ENCODE data around the gene TBC1D9B. TPM values are rescaled to one million over a fixed set of nuclear protein-coding genes. Genes with fewer than 3 reads are reported as not detected.

Gene TBC1D9B
- total RNA-seq, 1 donor from 2014 or later: 31.1 TPM

DNA sequence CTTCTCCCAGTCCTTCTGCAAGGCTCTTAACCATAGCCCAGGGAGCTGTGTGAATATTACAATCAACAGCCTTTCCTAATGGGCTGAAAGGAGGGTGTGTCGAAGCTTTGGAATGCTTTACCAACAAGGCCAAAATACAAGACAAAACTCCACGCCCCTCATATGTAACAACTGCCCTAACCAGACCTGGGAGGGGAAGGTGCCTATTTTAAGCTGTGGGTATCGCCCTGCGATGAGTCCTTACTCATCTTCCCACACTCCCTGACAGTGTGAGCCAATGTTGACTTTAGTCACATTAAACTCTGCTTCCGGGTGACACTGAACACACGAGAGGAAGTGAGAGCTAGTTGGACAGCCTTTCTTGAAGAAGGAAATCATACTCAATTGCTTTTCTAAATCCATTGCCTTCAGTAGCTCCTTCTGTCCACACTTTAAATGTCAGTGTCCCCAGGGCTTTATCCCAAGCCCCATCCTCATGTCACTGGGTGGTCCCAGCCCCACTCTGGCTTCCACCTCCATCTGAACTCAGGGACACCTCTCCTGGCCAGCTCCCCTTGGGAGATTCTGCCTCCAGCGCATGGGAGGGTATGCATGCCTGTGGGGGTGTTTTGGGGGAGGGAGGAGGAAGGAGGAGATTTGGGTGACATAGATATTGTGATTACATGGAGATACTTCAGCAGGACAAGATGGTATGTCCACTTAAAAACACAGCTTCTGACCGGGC, 6.5 kb upstream of the TBC1D9B start:
- H3K27ac ChIP-seq (replicated peaks): no peak overlapping the region
- intact Hi-C loops (cut with micrococcal nuclease): no loop called here
- H3K27me3 ChIP-seq (ENCODE audit: low read depth): peaks cover 6% of the 10 kb centered on the region

DNA sequence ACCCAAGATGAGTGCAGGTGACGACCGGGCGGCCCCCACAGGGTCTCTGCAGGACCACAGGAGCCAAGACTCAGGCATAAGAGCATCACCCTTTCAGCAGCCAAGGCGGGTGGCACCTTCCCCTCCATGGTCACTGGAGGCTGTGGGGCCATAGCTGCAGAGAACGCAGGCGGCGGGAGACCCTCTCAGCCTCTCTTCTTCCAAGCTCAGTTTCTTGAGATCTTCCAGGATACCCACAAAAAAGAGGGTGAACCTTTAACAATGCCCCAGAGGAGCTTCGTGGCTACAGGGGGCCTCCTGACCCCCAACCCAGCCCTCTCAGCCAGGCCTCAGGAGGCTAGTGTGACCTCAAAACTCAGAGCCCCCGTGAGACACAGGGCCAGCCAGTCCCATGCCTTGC, 5.8 kb upstream of the TBC1D9B start:
- intact Hi-C loops (cut with micrococcal nuclease): no loop called here
- Histone ChIP-seq H3K4me3 (no peak overlapping the region), H3K4me1 (peaks cover 3% of the 10 kb centered on the region), H3K27ac (replicated peaks) (no peak overlapping the region), H3K36me3 (no peaks in the 10 kb centered on the region), H3K9me3 (replicated peaks) (no peaks in the 10 kb centered on the region), H3K27me3 (ENCODE audit: low read depth) (peaks cover 6% of the 10 kb centered on the region)
- TF ChIP-seq, protein P1, sequence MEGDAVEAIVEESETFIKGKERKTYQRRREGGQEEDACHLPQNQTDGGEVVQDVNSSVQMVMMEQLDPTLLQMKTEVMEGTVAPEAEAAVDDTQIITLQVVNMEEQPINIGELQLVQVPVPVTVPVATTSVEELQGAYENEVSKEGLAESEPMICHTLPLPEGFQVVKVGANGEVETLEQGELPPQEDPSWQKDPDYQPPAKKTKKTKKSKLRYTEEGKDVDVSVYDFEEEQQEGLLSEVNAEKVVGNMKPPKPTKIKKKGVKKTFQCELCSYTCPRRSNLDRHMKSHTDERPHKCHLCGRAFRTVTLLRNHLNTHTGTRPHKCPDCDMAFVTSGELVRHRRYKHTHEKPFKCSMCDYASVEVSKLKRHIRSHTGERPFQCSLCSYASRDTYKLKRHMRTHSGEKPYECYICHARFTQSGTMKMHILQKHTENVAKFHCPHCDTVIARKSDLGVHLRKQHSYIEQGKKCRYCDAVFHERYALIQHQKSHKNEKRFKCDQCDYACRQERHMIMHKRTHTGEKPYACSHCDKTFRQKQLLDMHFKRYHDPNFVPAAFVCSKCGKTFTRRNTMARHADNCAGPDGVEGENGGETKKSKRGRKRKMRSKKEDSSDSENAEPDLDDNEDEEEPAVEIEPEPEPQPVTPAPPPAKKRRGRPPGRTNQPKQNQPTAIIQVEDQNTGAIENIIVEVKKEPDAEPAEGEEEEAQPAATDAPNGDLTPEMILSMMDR (IDR thresholded peaks at IDR 0.05; ENCODE audit: borderline replicate concordance): no peak
- no peak for DNase-seq

More for the DNA sequence above, 6.5 kb upstream of the TBC1D9B start:
- Histone ChIP-seq H3K4me1 (no peaks in the 10 kb centered on the region), H3K4me3 (no peak overlapping the region), H3K9me3 (replicated peaks) (no peaks in the 10 kb centered on the region), H3K36me3 (no peaks in the 10 kb centered on the region)
- TF ChIP-seq, protein P1 (IDR thresholded peaks at IDR 0.05; ENCODE audit: borderline replicate concordance): no peak
- DNase-seq: no peak

DNA sequence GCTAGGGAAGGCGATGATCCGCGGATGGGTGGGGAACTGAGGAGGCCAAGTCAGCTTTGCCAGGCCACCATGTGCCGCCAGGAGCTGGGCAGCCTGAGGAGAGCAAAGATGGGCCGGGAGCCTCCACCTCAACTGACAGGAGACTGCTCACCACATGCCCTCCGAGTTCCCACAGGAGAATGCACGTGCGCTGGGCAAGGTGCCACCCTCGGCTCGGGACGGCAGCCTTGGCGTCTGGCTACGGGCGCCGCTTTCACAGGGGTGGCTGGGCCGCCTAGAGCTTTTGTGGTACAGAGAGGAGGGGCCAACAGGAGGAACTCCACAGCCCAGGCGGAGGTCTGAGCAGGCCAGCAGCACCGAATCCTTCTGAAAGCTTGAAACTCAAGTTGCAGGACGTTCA, 5.3 kb upstream of the TBC1D9B start:
- Histone ChIP-seq H3K9me3 (replicated peaks) (no peaks in the 10 kb centered on the region), H3K27ac (replicated peaks) (no peak overlapping the region), H3K36me3 (no peaks in the 10 kb centered on the region), H3K4me3 (no peak overlapping the region), H3K27me3 (ENCODE audit: low read depth) (peaks cover 6% of the 10 kb centered on the region), H3K4me1 (peaks cover 8% of the 10 kb centered on the region)
- no peak for DNase-seq
- TF ChIP-seq, protein P1 (IDR thresholded peaks at IDR 0.05; ENCODE audit: borderline replicate concordance): no peak
- intact Hi-C loops (cut with micrococcal nuclease): no loop called here

DNA sequence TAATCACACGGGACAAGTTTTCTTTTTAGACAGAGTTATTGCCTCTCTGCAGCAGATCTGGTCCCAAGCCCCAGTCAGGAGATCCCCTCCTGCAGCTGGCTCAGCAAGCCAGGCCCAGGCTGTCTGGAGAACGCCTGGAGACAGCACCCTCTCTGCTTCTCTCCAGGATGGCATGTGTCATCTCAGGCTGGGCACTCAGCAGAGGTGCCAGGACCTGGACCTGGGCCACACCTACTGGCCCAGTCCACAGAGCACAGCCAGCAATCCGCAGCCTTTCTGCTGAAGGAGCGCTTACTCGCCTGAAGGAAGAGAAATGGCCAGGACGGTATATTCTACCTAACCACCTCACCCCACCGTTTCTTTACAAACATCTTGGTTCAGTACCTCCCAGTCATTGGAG, 4.7 kb upstream of the TBC1D9B start:
- no peak for DNase-seq
- Histone ChIP-seq H3K27me3 (ENCODE audit: low read depth) (peaks cover 6% of the 10 kb centered on the region), H3K27ac (replicated peaks) (no peak overlapping the region), H3K9me3 (replicated peaks) (no peaks in the 10 kb centered on the region), H3K4me3 (no peak overlapping the region), H3K36me3 (no peaks in the 10 kb centered on the region), H3K4me1 (peaks cover 9% of the 10 kb centered on the region)
- intact Hi-C loops (cut with micrococcal nuclease): no loop called here
- TF ChIP-seq, protein P1 (IDR thresholded peaks at IDR 0.05; ENCODE audit: borderline replicate concordance): no peak

DNA sequence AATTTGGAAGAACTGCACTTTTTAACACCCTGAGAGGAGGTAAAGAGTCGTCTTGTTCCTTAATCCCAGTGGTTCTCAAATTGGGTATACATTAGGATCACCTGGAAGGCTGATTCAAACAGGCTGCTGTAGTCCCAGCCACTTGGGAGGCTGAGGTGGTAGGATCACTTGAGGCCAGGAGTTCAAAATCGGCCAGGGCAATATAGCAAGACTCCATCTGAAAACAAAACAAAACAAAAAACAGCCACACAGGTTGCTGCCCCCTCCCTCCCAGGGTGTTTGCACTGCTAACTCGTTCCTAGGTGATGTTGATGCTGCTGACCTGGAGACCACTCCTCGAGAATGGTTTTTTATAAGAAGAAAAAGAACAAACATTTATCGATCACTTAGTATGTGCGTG, 1.5 kb upstream of the TBC1D9B start:
- no peaks in the 10 kb centered on the region for H3K9me3 ChIP-seq (replicated peaks)
- no peaks in the 10 kb centered on the region for H3K27me3 ChIP-seq (ENCODE audit: low read depth)
- intact Hi-C loops (cut with micrococcal nuclease): no loop called here
- TF ChIP-seq, protein P1 (IDR thresholded peaks at IDR 0.05; ENCODE audit: borderline replicate concordance): no peak
- no peak for DNase-seq
- H3K4me3 ChIP-seq: no peak overlapping the region
- peaks cover 22% of the 10 kb centered on the region for H3K4me1 ChIP-seq
- H3K36me3 ChIP-seq: peaks cover 6% of the 10 kb centered on the region
- H3K27ac ChIP-seq (replicated peaks): no peak overlapping the region
